Neutrophil (primary cell): Measurements from ENCODE around the gene TNXB.
"Not testable (repeated sequence)": the region's sequence is repeated elsewhere in the genome, so short reads cannot be mapped to it uniquely, and the experiment has no call there.

Experiments used
- H3K27ac ChIP-seq: fragments of 200-600 bp; sonication (generic); 2 replicates; pipeline ENCODE4 v1.5.1; 2016; ENCODE audit warnings: mild to moderate bottlenecking, moderate library complexity
- H3K27me3 ChIP-seq: fragments of 200-600 bp; sonication (generic); 2 replicates; pipeline ENCODE4 v1.6.0; 2016; ENCODE audit warnings: mild to moderate bottlenecking
- H3K36me3 ChIP-seq: fragments of 200-600 bp; sonication (generic); 2 replicates; pipeline ENCODE4 v1.5.1; 2017
- H3K4me1 ChIP-seq, 2 experiments: fragments of 200-600 bp in 1 of 2; sonication (generic) in 1 of 2; 1 replicate in 1 of 2; 2 replicates in 1 of 2; pipeline versions ENCODE4 v1.5.1 to v1.6.1; 2013 to 2016; ENCODE audit warnings: low read depth in 1 of 2, low read length in 1 of 2, mild to moderate bottlenecking in 1 of 2, moderate library complexity in 1 of 2; ENCODE audit not compliant: control insufficient read depth in 1 of 2, insufficient read depth in 1 of 2
- H3K4me3 ChIP-seq, 2 experiments: fragments of 200-600 bp in 1 of 2; sonication (generic) in 1 of 2; 1 replicate in 1 of 2; 2 replicates in 1 of 2; pipeline ENCODE4 v1.5.1; 2013 to 2016; ENCODE audit warnings: low read depth in 1 of 2, low read length in 1 of 2, mild to moderate bottlenecking in 1 of 2, moderate library complexity in 1 of 2
- H3K9me3 ChIP-seq: fragments of 200-600 bp; sonication (generic); 2 replicates; pipeline ENCODE4 v1.5.1; 2016
- TF ChIP-seq, protein P1 (sequence below): fragments of 200-600 bp; sonication (generic); IDR thresholded peaks from 2 replicates; pipeline ENCODE4 v1.5.1; 2016; ENCODE audit warnings: antibody characterized with exemption

TNXB gene

DNA sequence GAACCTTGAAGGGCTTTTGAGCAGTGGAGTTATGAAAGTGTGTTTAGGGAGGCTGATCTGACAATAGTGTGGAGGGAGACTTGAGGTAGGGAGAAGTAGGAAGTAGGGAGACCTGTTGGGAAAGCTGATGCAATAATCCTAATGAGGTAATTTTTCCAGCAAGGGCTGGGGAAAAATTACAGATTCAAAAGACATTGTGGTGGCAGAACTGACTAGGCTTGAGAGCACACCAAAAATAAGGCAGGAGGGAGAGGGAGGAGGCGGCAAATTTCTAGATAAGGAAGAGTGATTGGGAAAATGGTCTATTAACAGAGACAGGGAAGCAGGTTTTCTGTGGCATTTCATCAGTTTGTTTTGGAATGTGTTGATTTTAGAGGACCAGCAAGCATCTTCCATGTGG lies 37.1 kb upstream of the TNXB start:
- Histone ChIP-seq H3K36me3 (no peaks in the 10 kb centered on the region), H3K4me3 (no peak overlapping the region), H3K27ac (no peak overlapping the region), H3K27me3 (peaks cover 55% of the 10 kb centered on the region), H3K9me3 (no peaks in the 10 kb centered on the region), H3K4me1 (peaks cover 10% of the 10 kb centered on the region in 2 experiments)
- TF ChIP-seq, protein P1, sequence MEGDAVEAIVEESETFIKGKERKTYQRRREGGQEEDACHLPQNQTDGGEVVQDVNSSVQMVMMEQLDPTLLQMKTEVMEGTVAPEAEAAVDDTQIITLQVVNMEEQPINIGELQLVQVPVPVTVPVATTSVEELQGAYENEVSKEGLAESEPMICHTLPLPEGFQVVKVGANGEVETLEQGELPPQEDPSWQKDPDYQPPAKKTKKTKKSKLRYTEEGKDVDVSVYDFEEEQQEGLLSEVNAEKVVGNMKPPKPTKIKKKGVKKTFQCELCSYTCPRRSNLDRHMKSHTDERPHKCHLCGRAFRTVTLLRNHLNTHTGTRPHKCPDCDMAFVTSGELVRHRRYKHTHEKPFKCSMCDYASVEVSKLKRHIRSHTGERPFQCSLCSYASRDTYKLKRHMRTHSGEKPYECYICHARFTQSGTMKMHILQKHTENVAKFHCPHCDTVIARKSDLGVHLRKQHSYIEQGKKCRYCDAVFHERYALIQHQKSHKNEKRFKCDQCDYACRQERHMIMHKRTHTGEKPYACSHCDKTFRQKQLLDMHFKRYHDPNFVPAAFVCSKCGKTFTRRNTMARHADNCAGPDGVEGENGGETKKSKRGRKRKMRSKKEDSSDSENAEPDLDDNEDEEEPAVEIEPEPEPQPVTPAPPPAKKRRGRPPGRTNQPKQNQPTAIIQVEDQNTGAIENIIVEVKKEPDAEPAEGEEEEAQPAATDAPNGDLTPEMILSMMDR, result no peak

DNA sequence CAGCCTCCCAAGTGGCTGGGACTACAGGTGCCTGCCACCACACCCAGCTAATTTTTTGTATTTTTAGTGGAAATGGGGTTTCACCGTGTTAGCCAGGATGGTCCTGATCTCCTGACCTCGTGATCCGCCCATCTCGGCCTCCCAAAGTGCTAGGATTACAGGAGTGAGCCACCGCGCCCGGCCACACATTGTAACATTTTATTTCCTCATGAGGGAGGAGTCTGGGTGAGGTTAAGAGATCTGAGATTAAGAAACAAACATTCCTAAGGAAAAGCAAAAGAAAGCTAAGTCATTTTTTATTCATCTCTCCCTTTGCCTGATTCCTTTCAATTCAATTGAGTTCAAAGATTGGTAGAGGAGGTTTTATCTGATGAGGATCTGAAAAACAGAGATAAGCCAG lies 35.1 kb upstream of the TNXB start:
- peaks cover 35% of the 10 kb centered on the region for H3K27me3 ChIP-seq
- H3K9me3 ChIP-seq, H3K27ac ChIP-seq, H3K4me3 ChIP-seq, H3K36me3 ChIP-seq, H3K4me1 ChIP-seq: not testable (repeated sequence)

DNA sequence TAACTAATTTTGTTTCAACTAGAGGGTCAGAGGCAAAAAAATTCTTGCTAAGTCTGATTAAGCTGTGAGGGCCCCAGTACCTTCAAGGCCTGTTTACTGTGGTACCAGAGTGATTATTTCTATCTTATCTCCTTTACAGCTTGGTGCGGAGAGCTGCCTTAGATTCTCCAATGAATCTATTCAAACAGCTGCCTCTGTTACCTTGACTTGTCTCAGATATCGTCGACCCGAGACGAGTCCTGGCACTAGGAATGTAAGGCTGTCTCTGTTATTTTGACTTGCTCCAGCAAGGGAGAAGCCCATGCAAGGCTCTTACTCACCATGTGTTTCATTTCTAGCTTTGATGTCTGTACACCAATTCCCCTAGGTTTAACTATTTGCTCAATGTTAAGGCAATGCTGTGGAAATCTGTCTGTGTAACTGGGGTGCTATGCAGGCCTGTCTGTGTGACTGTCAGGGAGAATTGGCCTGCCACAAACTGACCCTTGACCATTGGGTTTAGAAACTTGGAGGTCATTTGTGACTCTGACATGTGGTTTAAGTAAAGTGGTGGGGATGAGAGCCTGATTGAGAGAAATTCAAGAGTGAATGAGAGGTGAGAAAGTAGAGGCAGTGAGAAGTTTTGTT lies 31.4 kb upstream of the TNXB start:
- Histone ChIP-seq H3K27me3 (peaks cover 10% of the 10 kb centered on the region), H3K36me3 (no peaks in the 10 kb centered on the region), H3K9me3 (no peaks in the 10 kb centered on the region), H3K4me3 (no peak overlapping the region), H3K27ac (no peak overlapping the region), H3K4me1 (no peaks in the 10 kb centered on the region)
- TF ChIP-seq, protein P1, result no peak

DNA sequence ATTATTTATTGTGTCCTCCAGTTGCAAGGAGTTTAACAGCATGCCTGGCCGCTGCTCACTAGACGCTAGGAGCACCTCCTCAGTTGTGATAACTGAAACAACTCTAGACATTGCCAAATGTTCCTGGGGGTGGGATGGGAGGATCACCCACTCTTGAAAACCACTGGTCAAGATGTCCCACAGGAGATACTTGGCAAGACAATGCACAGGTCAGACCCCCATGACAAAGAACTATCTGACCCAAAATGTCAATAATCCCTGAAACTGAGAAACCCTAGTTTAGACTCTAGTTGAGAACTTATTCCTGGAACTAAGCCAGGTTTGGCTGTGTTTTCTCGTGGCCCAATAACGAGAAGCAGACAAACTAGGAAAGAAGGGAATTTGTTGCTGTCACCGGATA lies 30.5 kb upstream of the TNXB start:
- no peaks in the 10 kb centered on the region for H3K4me1 ChIP-seq
- peaks cover 19% of the 10 kb centered on the region for H3K27me3 ChIP-seq
- no peak overlapping the region for H3K27ac ChIP-seq
- H3K9me3 ChIP-seq, result no peaks in the 10 kb centered on the region
- H3K36me3 ChIP-seq, result no peaks in the 10 kb centered on the region
- H3K4me3 ChIP-seq, result no peak overlapping the region
- TF ChIP-seq, protein P1, result no peak

DNA sequence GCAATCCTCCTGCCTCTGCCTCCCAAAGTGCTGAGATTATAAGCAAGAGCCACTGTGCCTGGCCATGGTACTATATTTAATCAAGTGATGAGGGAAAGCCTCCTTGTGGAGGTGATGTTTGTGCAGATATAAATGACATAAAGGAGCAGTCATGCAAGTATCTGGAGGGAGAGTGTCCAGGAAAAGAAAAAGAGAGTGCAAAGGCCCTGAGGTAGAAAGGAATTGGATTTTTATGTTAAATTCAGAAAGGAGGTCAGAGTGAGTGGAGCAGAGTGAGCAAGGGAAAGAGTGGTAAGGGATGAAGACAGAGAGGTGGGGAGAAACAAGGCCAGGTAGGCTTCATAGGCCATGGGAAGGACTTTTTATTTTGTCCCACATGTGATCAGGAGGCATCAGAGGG lies 28.3 kb upstream of the TNXB start:
- no peaks in the 10 kb centered on the region for H3K4me1 ChIP-seq
- H3K9me3 ChIP-seq, result no peaks in the 10 kb centered on the region
- no peak overlapping the region for H3K27ac ChIP-seq
- peaks cover 40% of the 10 kb centered on the region for H3K27me3 ChIP-seq
- no peaks in the 10 kb centered on the region for H3K36me3 ChIP-seq
- no peak overlapping the region for H3K4me3 ChIP-seq
- TF ChIP-seq, protein P1, result no peak

DNA sequence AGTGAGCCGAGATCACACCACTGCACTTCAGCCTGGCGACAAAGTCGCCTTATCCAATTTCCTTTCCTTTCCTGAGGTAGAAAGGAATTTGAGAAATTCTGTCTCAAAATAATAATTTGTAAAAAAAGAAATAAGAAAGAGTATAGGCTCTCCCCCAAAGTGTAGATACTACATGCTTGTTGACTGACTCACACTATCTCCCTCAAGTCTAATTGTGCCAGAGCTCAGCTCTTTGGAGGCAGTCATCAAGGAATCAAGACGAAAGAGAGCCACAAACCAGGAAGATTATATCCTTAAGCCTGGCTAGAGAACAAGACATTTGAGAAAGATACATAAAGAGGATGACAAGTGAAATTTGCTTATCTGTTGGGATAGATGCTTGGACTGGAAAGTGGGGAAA lies 24.6 kb upstream of the TNXB start:
- Histone ChIP-seq H3K27ac (no peak overlapping the region), H3K4me1 (peaks cover 11 to 19% of the 10 kb centered on the region in 2 experiments), H3K4me3 (no peak overlapping the region), H3K27me3 (peaks cover 48% of the 10 kb centered on the region), H3K36me3 (no peaks in the 10 kb centered on the region), H3K9me3 (no peaks in the 10 kb centered on the region)
- TF ChIP-seq, protein P1, result no peak
